ENCODE data around the gene APLP2. TPM values are rescaled to one million over a fixed set of nuclear protein-coding genes. Genes with fewer than 3 reads are reported as not detected.
A peak's percentile ranks its signal among the peaks of the same experiment; 100 is the strongest.
"Not testable (repeated sequence)": the region's sequence is repeated elsewhere in the genome, so short reads cannot be mapped to it uniquely, and the experiment has no call there.

The APLP2 gene
- total RNA-seq, 1 donor from 2014 or later = 815 TPM

DNA sequence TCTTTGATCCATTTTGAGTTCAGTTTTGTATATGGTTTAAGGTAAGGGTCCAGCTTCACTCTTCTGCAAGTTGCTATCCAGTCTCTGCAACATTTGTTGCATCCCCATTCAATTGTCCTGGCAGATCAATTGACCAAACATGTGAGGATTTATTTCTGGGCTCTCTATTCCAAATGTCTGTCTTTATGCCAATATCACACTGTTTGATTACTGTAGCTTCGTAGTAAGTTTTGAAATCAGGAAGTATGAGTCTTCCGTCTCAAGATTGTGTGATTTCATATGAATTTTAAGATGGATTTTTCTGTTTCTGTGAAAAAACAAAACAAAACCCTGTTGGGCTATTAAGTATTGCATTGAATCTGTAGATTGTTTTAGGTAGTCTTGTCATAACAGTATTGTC lies 17.0 kb downstream of the APLP2 start:
- TF ChIP-seq, protein P1, sequence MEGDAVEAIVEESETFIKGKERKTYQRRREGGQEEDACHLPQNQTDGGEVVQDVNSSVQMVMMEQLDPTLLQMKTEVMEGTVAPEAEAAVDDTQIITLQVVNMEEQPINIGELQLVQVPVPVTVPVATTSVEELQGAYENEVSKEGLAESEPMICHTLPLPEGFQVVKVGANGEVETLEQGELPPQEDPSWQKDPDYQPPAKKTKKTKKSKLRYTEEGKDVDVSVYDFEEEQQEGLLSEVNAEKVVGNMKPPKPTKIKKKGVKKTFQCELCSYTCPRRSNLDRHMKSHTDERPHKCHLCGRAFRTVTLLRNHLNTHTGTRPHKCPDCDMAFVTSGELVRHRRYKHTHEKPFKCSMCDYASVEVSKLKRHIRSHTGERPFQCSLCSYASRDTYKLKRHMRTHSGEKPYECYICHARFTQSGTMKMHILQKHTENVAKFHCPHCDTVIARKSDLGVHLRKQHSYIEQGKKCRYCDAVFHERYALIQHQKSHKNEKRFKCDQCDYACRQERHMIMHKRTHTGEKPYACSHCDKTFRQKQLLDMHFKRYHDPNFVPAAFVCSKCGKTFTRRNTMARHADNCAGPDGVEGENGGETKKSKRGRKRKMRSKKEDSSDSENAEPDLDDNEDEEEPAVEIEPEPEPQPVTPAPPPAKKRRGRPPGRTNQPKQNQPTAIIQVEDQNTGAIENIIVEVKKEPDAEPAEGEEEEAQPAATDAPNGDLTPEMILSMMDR (IDR thresholded peaks at IDR 0.05; ENCODE audit: unreplicated experiment) = no peak
- no peak overlapping the region for H3K27ac Mint-ChIP-seq (ENCODE audit: unreplicated experiment)

DNA sequence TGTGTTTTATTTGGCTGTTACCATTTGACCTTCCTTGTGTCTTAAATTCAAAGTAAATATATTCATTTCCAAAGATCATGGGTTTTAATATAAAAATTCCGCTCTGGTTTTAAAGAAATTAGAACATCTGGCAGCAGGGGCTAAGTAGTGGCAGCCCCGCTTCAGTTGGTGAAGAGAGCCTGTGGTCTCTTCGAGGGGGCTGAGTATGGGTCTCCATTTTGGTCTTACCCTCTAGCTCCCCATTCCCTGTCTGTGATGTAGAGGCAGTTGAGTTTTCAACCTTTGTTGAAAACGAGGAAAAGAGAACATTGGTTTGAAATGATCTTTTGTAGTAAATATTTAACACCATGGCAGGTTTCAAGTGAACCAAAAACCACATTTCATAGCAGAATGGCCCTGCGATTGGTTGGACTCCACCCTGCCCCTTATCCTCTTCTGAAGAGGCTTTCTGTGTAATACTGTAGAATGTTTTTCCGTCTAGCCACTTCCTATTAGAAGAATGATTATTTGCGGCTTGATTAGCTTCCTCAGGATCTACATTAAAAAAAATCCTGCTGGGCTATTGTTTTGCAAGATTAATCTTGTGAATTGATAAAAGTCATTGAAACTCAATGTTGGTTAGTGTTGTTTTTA lies 17.7 kb downstream of the APLP2 start:
- Mint-ChIP-seq H3K27me3 (ENCODE audit: unreplicated experiment) (no peaks in the 10 kb centered on the region), H3K4me1 (ENCODE audit: unreplicated experiment) (peaks cover 27% of the 10 kb centered on the region)

More for the DNA sequence above, 17.0 kb downstream of the APLP2 start:
- Mint-ChIP-seq H3K9me3 (ENCODE audit: unreplicated experiment) (no peaks in the 10 kb centered on the region), H3K4me1 (ENCODE audit: unreplicated experiment) (peaks cover 27% of the 10 kb centered on the region), H3K27me3 (ENCODE audit: unreplicated experiment) (no peaks in the 10 kb centered on the region), H3K4me3 (ENCODE audit: unreplicated experiment) (no peak overlapping the region), H3K36me3 (ENCODE audit: low read depth, unreplicated experiment) (peaks cover 13% of the 10 kb centered on the region)
- DNase-seq (ENCODE audit: low spot score) = no peak

DNA sequence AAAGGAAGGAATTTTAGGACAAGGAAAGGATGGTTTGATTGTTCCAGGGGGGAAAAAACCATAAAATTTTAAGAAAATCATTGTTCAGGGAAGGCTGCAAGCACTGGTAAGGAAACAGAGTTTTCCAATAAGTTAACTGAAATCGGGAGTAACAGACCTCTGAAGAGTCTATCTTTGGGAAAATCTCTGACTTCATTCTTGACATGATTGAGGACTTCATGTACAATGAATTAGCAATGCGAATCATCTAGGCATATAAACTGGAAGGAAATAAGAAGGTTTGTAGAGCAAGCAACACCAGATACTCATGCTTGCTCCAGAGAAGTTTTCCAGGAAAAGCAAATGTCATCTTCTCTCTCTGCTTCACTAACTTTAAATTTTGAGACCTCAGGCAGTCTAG lies 18.5 kb downstream of the APLP2 start:
- Mint-ChIP-seq H3K9me3 (ENCODE audit: unreplicated experiment) (no peaks in the 10 kb centered on the region), H3K27me3 (ENCODE audit: unreplicated experiment) (no peaks in the 10 kb centered on the region), H3K27ac (ENCODE audit: unreplicated experiment) (no peak overlapping the region), H3K4me1 (ENCODE audit: unreplicated experiment) (peaks cover 29% of the 10 kb centered on the region), H3K4me3 (ENCODE audit: unreplicated experiment) (no peak overlapping the region), H3K36me3 (ENCODE audit: low read depth, unreplicated experiment) (peaks cover 16% of the 10 kb centered on the region)
- DNase-seq (ENCODE audit: low spot score) = no peak
- TF ChIP-seq, protein P1 (IDR thresholded peaks at IDR 0.05; ENCODE audit: unreplicated experiment) = no peak

More for the DNA sequence above, 17.7 kb downstream of the APLP2 start:
- H3K27ac Mint-ChIP-seq (ENCODE audit: unreplicated experiment) = peak overlapping the region; percentile 57
- peaks cover 13% of the 10 kb centered on the region for H3K36me3 Mint-ChIP-seq (ENCODE audit: low read depth, unreplicated experiment)
- H3K4me3 Mint-ChIP-seq (ENCODE audit: unreplicated experiment) = no peak overlapping the region
- TF ChIP-seq, protein P1 (IDR thresholded peaks at IDR 0.05; ENCODE audit: unreplicated experiment) = no peak
- no peak for DNase-seq (ENCODE audit: low spot score)
- no peaks in the 10 kb centered on the region for H3K9me3 Mint-ChIP-seq (ENCODE audit: unreplicated experiment)

DNA sequence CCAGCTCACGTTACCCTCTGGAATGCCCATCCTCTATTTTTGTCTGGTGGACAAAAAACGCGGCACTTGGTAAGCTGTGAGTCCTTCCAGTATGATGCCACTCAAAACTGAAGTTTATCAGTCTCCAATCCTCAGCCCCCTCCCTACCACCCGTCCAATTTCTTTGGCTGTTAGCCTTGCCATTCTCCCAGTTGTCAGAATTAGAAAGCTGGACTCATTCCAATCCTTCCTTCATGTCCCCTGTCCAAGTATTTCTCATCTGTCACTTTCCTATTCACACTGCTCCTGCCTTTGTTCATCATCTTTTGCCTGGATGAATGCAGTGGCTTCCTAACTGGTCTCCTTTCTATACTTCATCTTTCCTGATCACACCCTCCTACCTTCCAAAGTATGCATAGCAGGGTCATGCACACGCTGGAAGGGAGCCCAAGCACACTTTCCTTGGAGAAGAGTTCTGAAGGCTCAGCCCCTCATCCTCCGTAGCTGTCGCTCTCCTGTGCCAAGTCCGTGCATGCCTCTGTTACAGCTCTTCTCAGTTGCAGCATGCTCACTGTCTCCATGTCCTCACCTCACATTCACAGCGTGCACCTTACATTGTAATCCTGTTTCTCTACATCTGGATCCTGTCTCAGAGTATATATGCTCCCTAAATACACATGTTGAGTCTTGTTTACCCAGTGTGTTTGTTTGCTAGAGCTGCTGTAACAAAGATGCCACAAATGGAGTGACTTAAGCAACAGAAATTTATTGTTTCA lies 19.4 kb downstream of the APLP2 start:
- H3K4me1 Mint-ChIP-seq (ENCODE audit: unreplicated experiment) = peaks cover 32% of the 10 kb centered on the region
- H3K27ac Mint-ChIP-seq (ENCODE audit: unreplicated experiment) = no peak overlapping the region
- H3K36me3 Mint-ChIP-seq (ENCODE audit: low read depth, unreplicated experiment) = peaks cover 15% of the 10 kb centered on the region
- H3K4me3 Mint-ChIP-seq (ENCODE audit: unreplicated experiment) = no peak overlapping the region
- TF ChIP-seq, protein P1 (IDR thresholded peaks at IDR 0.05; ENCODE audit: unreplicated experiment) = no peak
- no peaks in the 10 kb centered on the region for H3K9me3 Mint-ChIP-seq (ENCODE audit: unreplicated experiment)
- H3K27me3 Mint-ChIP-seq (ENCODE audit: unreplicated experiment) = no peaks in the 10 kb centered on the region
- no peak for DNase-seq (ENCODE audit: low spot score)

DNA sequence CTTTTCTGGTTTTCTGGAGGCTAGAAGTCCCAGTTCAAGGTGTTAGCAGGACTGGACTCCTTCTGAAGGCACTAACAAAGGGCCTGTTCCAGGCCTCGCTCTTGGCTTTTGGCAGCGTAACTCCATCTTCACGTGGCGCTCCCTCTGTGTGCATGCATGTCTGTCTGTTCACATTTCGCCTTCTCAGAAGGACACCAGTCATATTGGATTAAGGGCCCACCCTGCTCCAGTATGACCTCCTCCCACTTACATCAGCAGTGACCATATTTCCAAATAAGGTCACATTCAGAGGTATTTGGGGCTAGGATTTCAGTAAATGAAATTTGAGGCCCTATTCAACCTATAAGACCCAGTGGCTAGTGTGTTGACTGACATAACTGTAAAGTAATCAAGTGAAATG lies 20.0 kb downstream of the APLP2 start:
- peaks cover 35% of the 10 kb centered on the region for H3K4me1 Mint-ChIP-seq (ENCODE audit: unreplicated experiment)
- H3K9me3 Mint-ChIP-seq (ENCODE audit: unreplicated experiment) = no peaks in the 10 kb centered on the region
- no peak for DNase-seq (ENCODE audit: low spot score)
- no peak overlapping the region for H3K4me3 Mint-ChIP-seq (ENCODE audit: unreplicated experiment)
- H3K27ac Mint-ChIP-seq (ENCODE audit: unreplicated experiment) = no peak overlapping the region
- H3K36me3 Mint-ChIP-seq (ENCODE audit: low read depth, unreplicated experiment) = peaks cover 15% of the 10 kb centered on the region
- TF ChIP-seq, protein P1 (IDR thresholded peaks at IDR 0.05; ENCODE audit: unreplicated experiment) = no peak
- peaks cover under 1% of the 10 kb centered on the region for H3K27me3 Mint-ChIP-seq (ENCODE audit: unreplicated experiment)

DNA sequence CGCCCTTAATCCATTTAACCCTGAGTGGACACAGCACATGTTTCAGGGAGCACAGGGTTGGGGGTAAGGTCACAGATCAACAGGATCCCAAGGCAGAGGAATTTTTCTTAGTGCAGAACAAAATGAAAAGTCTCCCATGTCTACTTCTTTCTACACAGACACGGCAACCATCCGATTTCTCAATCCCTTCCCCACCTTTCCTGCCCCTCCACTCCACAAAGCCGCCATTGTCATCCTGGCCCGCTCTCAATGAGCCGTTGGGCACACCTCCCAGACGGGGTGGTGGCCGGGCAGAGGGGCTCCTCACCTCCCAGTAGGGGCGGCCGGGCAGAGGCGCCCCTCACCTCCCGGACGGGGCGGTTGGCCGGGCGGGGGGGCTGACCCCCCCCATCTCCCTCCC lies 20.8 kb downstream of the APLP2 start:
- not testable (repeated sequence) for H3K9me3 Mint-ChIP-seq (ENCODE audit: unreplicated experiment); DNase-seq (ENCODE audit: low spot score); H3K27me3 Mint-ChIP-seq (ENCODE audit: unreplicated experiment); H3K27ac Mint-ChIP-seq (ENCODE audit: unreplicated experiment); H3K4me3 Mint-ChIP-seq (ENCODE audit: unreplicated experiment)
- peaks cover 15% of the 10 kb centered on the region for H3K36me3 Mint-ChIP-seq (ENCODE audit: low read depth, unreplicated experiment)
- peaks cover 42% of the 10 kb centered on the region for H3K4me1 Mint-ChIP-seq (ENCODE audit: unreplicated experiment)

DNA sequence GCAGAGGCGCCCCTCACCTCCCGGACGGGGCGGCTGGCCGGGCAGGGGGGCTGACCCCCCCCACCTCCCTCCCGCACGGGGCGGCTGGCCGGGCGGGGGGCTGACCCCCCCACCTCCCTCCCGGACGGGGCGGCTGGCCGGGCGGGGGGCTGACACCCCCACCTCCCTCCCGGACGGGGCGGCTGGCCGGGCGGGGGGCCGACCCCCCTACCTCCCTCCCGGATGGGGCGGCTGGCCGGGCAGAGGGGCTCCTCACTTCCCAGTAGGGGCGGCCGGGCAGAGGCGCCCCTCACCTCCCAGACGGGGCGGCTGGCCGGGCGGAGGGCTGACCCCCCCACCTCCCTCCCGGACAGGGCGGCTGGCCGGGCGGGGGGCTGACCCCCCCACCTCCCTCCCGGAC lies 21.5 kb downstream of the APLP2 start:
- H3K27me3 Mint-ChIP-seq (ENCODE audit: unreplicated experiment); H3K4me3 Mint-ChIP-seq (ENCODE audit: unreplicated experiment); H3K27ac Mint-ChIP-seq (ENCODE audit: unreplicated experiment); DNase-seq (ENCODE audit: low spot score); H3K9me3 Mint-ChIP-seq (ENCODE audit: unreplicated experiment): not testable (repeated sequence)
- Mint-ChIP-seq H3K36me3 (ENCODE audit: low read depth, unreplicated experiment) (peaks cover 15% of the 10 kb centered on the region), H3K4me1 (ENCODE audit: unreplicated experiment) (peaks cover 40% of the 10 kb centered on the region)

Data from endothelial cell (in vitro differentiated cells).